SK-N-SH (cell line): ENCODE data around the gene BICD2. TPM values are rescaled to one million over a fixed set of nuclear protein-coding genes. Genes with fewer than 3 reads are reported as not detected.

Source experiments
- CTCF ChIA-PET: fragments of 300-600, 350-600 bp; formaldehyde crosslinking; extraction: SDS; loops from one replicate; lab custom pipeline; 2021; lab: Yijun Ruan, JAX
- POLR2A ChIA-PET: fragments of 350-600 bp; sonication (Branson Sonifier 250); formaldehyde crosslinking; extraction: SDS; loops from one replicate; lab custom pipeline; 2020; ENCODE audit warnings: antibody characterized with exemption, inconsistent platforms; lab: Yijun Ruan, JAX
- DNase-seq: peaks from one replicate; pipeline ENCODE4 v3.0.0; 2012
- H2AFZ ChIP-seq: fragments of 200-600 bp; sonication (generic); 2 replicates; pipeline ENCODE4 v1.8.1; 2016; ENCODE audit warnings: antibody characterized with exemption, mild to moderate bottlenecking, low read depth
- H3F3A ChIP-seq: fragments of 200-600 bp; sonication (generic); replicated peaks from 2 replicates; pipeline ENCODE3; 2016; ENCODE audit warnings: antibody characterized with exemption, mild to moderate bottlenecking; ENCODE audit not compliant: insufficient read depth
- H3K27ac ChIP-seq, 2 experiments: fragments of 200-500 bp in 1 of 2; fragments of 200-600 bp in 1 of 2; sonication (Bioruptor generic) in 1 of 2; sonication (generic), shearing (Covaris generic) in 1 of 2; 2 replicates each; pipeline versions ENCODE4 v1.5.1 to v1.6.1; 2014 to 2016; ENCODE audit warnings: low read depth in 2 of 2, inconsistent platforms in 1 of 2, low read length in 1 of 2, mild to moderate bottlenecking in 1 of 2, mixed read lengths in 1 of 2
- H3K27me3 ChIP-seq: fragments of 200-600 bp; sonication (generic), shearing (Covaris generic); 2 replicates; pipeline ENCODE4 v1.6.1; 2016; ENCODE audit warnings: mixed run types; ENCODE audit not compliant: insufficient read depth
- H3K36me3 ChIP-seq, 2 experiments: fragments of 200-500 bp in 1 of 2; fragments of 200-600 bp in 1 of 2; sonication (Bioruptor generic) in 1 of 2; sonication (generic) in 1 of 2; replicated peaks in 1 of 2; 2 replicates each; pipeline versions ENCODE3 to v1.5.1; 2014 to 2016; ENCODE audit warnings: low read length in 1 of 2, mild to moderate bottlenecking in 1 of 2; ENCODE audit not compliant: insufficient read depth in 2 of 2, control insufficient read depth in 1 of 2
- H3K4me1 ChIP-seq, 2 experiments: fragments of 200-500 bp in 1 of 2; fragments of 200-600 bp in 1 of 2; sonication (Bioruptor generic) in 1 of 2; sonication (generic), shearing (Covaris generic) in 1 of 2; 2 replicates each; pipeline versions ENCODE4 v1.5.1 to v1.6.1; 2014 to 2016; ENCODE audit warnings: low read depth in 1 of 2, low read length in 1 of 2, mixed run types in 1 of 2; ENCODE audit not compliant: insufficient read depth in 2 of 2, control insufficient read depth in 1 of 2
- H3K4me2 ChIP-seq: fragments of 200-600 bp; sonication (generic), shearing (Covaris generic); 2 replicates; pipeline ENCODE4 v1.6.1; 2017; ENCODE audit warnings: mixed run types
- H3K4me3 ChIP-seq, 2 experiments: fragments of 200-500 bp in 1 of 2; fragments of 200-600 bp in 1 of 2; sonication (Bioruptor generic) in 1 of 2; sonication (generic), shearing (Covaris generic) in 1 of 2; 2 replicates each; pipeline versions ENCODE4 v1.5.1 to v1.8.1; 2014 to 2016; ENCODE audit warnings: low read depth in 2 of 2, inconsistent platforms in 1 of 2, low read length in 1 of 2, mild to moderate bottlenecking in 1 of 2, mixed read lengths in 1 of 2, moderate library complexity in 1 of 2
- H3K79me2 ChIP-seq: fragments of 200-600 bp; sonication (generic); 2 replicates; pipeline ENCODE4 v1.8.1; 2017; ENCODE audit warnings: mild to moderate bottlenecking; ENCODE audit not compliant: insufficient read depth
- H3K9ac ChIP-seq: fragments of 200-600 bp; sonication (generic); 2 replicates; pipeline ENCODE4 v1.6.1; 2017; ENCODE audit warnings: mixed run types
- H3K9me2 ChIP-seq: fragments of 200-600 bp; sonication (generic); 2 replicates; pipeline ENCODE4 v1.6.1; 2017; ENCODE audit warnings: mixed run types
- H3K9me3 ChIP-seq: fragments of 200-600 bp; sonication (generic); 2 replicates; pipeline ENCODE4 v1.6.1; 2017; ENCODE audit warnings: mixed run types, mild to moderate bottlenecking, moderate library complexity
- H4K20me1 ChIP-seq: fragments of 200-600 bp; sonication (generic); 2 replicates; pipeline ENCODE4 v1.6.1; 2017; ENCODE audit warnings: mild to moderate bottlenecking, mixed run types; ENCODE audit not compliant: insufficient read depth
- CHD2 ChIP-seq: fragments of 150-350 bp; IDR thresholded peaks from 2 replicates; pipeline ENCODE4 v1.6.1; 2018; ENCODE audit warnings: low read length; ENCODE audit not compliant: partially characterized antibody
- ELF1 ChIP-seq: IDR thresholded peaks from 2 replicates; pipeline ENCODE4 v1.4.0; 2012
- EP300 ChIP-seq, 2 experiments: IDR thresholded peaks; 2 replicates each; pipeline versions ENCODE4 v1.4.0 to v1.6.1; 2012; ENCODE audit warnings: borderline replicate concordance in 1 of 2, low read depth in 1 of 2, low read length in 1 of 2
- EZH2phosphoT487 ChIP-seq: fragments of 200-600 bp; sonication (generic); IDR thresholded peaks from 2 replicates; pipeline ENCODE4 v1.6.1; 2017; ENCODE audit warnings: low read depth, mixed run types, mild to moderate bottlenecking, antibody characterized with exemption, moderate library complexity, borderline replicate concordance
- FOSL2 ChIP-seq: IDR thresholded peaks from 2 replicates; pipeline ENCODE4 v1.4.0; 2012; ENCODE audit warnings: low read depth, mild to moderate bottlenecking, moderate library complexity, borderline replicate concordance
- FOXJ3 ChIP-seq: sonication (generic); formaldehyde crosslinking; IDR thresholded peaks from 2 replicates; pipeline ENCODE4 v1.5.1; 2020; ENCODE audit warnings: mild to moderate bottlenecking, missing genetic modification reagents
- FOXM1 ChIP-seq: IDR thresholded peaks from 2 replicates; pipeline ENCODE4 v1.4.0; 2012; ENCODE audit warnings: low read depth, mild to moderate bottlenecking
- IRF3 ChIP-seq: fragments of 150-350 bp; IDR thresholded peaks from 2 replicates; pipeline ENCODE4 v1.6.1; 2016; ENCODE audit warnings: mild to moderate bottlenecking, low read depth, low read length
- JUND ChIP-seq: IDR thresholded peaks from 2 replicates; pipeline ENCODE4 v1.4.0; 2012
- MXI1 ChIP-seq: IDR thresholded peaks from 2 replicates; pipeline ENCODE4 v1.6.1; 2012; ENCODE audit warnings: mild to moderate bottlenecking, low read depth, low read length, improper control_type of control experiment
- RCOR1 ChIP-seq: fragments of 150-350 bp; IDR thresholded peaks from 2 replicates; pipeline ENCODE4 v1.6.1; 2017; ENCODE audit warnings: antibody characterized with exemption, low read length
- REST ChIP-seq: IDR thresholded peaks from 2 replicates; pipeline ENCODE4 v1.6.1; 2012; ENCODE audit warnings: mild to moderate bottlenecking, low read depth, low read length, moderate library complexity
- SMC3 ChIP-seq: IDR thresholded peaks from 2 replicates; pipeline ENCODE4 v1.6.1; 2012; ENCODE audit warnings: low read depth, low read length, improper control_type of control experiment
- TAF1 ChIP-seq: IDR thresholded peaks from 2 replicates; pipeline ENCODE4 v1.6.1; 2012; ENCODE audit warnings: low read depth, mild to moderate bottlenecking, low read length, moderate library complexity, borderline replicate concordance
- TEAD4 ChIP-seq: IDR thresholded peaks from 2 replicates; pipeline ENCODE4 v1.4.0; 2012; ENCODE audit warnings: mild to moderate bottlenecking, borderline replicate concordance; ENCODE audit not compliant: insufficient read depth
- USF2 ChIP-seq: fragments of 150-350 bp; IDR thresholded peaks from 2 replicates; pipeline ENCODE4 v1.6.1; 2017; ENCODE audit warnings: antibody characterized with exemption, low read length, low read depth, borderline replicate concordance
- YY1 ChIP-seq: IDR thresholded peaks from 2 replicates; pipeline ENCODE4 v1.4.0; 2012; ENCODE audit warnings: low read depth, mild to moderate bottlenecking
- WGBS: methylation state at CpG from one replicate; pipeline ENCODE4 v1.1.6; 2017; ENCODE audit warnings: low lambda C conversion rate; 5-methylcytosine and 5-hydroxymethylcytosine counted together
- polyA plus RNA-seq, 3 experiments: library from polyadenylated mRNA; depleted of rRNA; stranded (reverse); fragments of >200 nt; gene quantifications; 2 replicates each; pipeline ENCODE4 v1.2.3, GENCODE V29; 2012

Gene BICD2
- polyA plus RNA-seq, 1 of the 3 experiments (the other 2 are of a cell fraction): 19.6 TPM

- peaks cover 7% of the 10 kb centered on the region for H3F3A ChIP-seq
- no peaks in the 10 kb centered on the region for H3K9me3 ChIP-seq
- no peak overlapping the region for H3K4me3 ChIP-seq
- peaks cover 8 to 20% of the 10 kb centered on the region in 2 experiments; a peak in 2 of 4 replicates for H3K4me1 ChIP-seq
- H3K4me2 ChIP-seq: no peak overlapping the region
- H3K9me2 ChIP-seq: no peaks in the 10 kb centered on the region
- CTCF ChIA-PET: interaction anchor here (0.9 to 1.6 kb wide), 3 partner anchors 23 to 51 kb away, joined by 3 to 7 read pairs (median 5); no protein-coding TSS in a partner anchor
- no peaks in the 10 kb centered on the region for H3K27me3 ChIP-seq
- no peaks in the 10 kb centered on the region for H3K36me3 ChIP-seq
- no peak for DNase-seq
- 62% methylated on average over 9 of the region's 9 CpGs for WGBS
- H4K20me1 ChIP-seq: peaks cover 14% of the 10 kb centered on the region
- POLR2A ChIA-PET: no interaction called here
- no peak overlapping the region for H3K9ac ChIP-seq
- H2AFZ ChIP-seq: no peak overlapping the region
- H3K79me2 ChIP-seq: peaks cover 22% of the 10 kb centered on the region
- no peak overlapping the region for H3K27ac ChIP-seq
- TF ChIP-seq CHD2: no peak
- TF ChIP-seq EP300 (IDR thresholded peaks at IDR 0.05; ENCODE audit: borderline replicate concordance in 1 of 2, low read depth in 1 of 2, low read length in 1 of 2): no peak
These were observed 2.7 kb upstream of the BICD2 start for GRCh38 chr9:92767066-92768054.

- no peaks in the 10 kb centered on the region for H3K9me3 ChIP-seq
- H3K27me3 ChIP-seq: no peaks in the 10 kb centered on the region
- H2AFZ ChIP-seq: peak overlapping the region; percentile 93
- peaks cover 35% of the 10 kb centered on the region for H4K20me1 ChIP-seq
- under 1% methylated on average over 45 of the region's 75 CpGs for WGBS
- peak overlapping the region; percentile 97 to 98 for H3K27ac ChIP-seq
- H3K9ac ChIP-seq: peak overlapping the region; percentile 99
- H3K9me2 ChIP-seq: no peaks in the 10 kb centered on the region
- POLR2A ChIA-PET: interaction anchor here (0.5 to 1.9 kb wide), 2 partner anchors 16 to 650 kb away, joined by 3 to 4 read pairs; no protein-coding TSS in a partner anchor
- CTCF ChIA-PET: interaction anchor here (0.6 to 3.6 kb wide), 14 partner anchors 15 to 168 kb away, joined by 3 to 32 read pairs (median 4); no protein-coding TSS in a partner anchor
- peaks cover 9 to 38% of the 10 kb centered on the region in 2 experiments; a peak in 2 of 4 replicates for H3K4me1 ChIP-seq
- H3K79me2 ChIP-seq: peaks cover 43% of the 10 kb centered on the region
- peaks cover 7% of the 10 kb centered on the region for H3F3A ChIP-seq
- peak overlapping the region; percentile 79 to 88 for H3K4me3 ChIP-seq
- peak; percentile 91 for DNase-seq
- peak overlapping the region; percentile 84 for H3K4me2 ChIP-seq
- peaks cover 0 to 5% of the 10 kb centered on the region in 2 experiments for H3K36me3 ChIP-seq
- TF ChIP-seq FOXM1: no peak
- no peak for TF ChIP-seq TEAD4
- peak; percentile 52 for TF ChIP-seq TAF1
- TF ChIP-seq USF2: no peak; the same call in 1 of the 2 replicates
- TF ChIP-seq FOSL2: no peak
- TF ChIP-seq JUND: no peak
- no peak; the same call in none of the 2 replicates for TF ChIP-seq YY1
- TF ChIP-seq REST: peak; percentile 4; the same call in 1 of the 2 replicates
- peak; percentile 39; the same call in 1 of the 2 replicates for TF ChIP-seq IRF3
- no peak for TF ChIP-seq EP300 (IDR thresholded peaks at IDR 0.05; ENCODE audit: borderline replicate concordance in 1 of 2, low read depth in 1 of 2, low read length in 1 of 2)
- peak; percentile 21 for TF ChIP-seq MXI1
- TF ChIP-seq SMC3: peak; percentile 41
- TF ChIP-seq ELF1: peak; percentile 58
- no peak for TF ChIP-seq EZH2phosphoT487
- TF ChIP-seq FOXJ3 (CRISPR knock-in tag): no peak
- TF ChIP-seq RCOR1: no peak
These were observed 629 bp upstream of the BICD2 start for GRCh38 chr9:92764988-92765936.
